SU-DHL-6 (cell line): ENCODE data around the gene TNIP3.

Source experiments
- H2AFZ ChIP-seq: fragments of 200-600 bp; sonication (generic); 2 replicates; pipeline ENCODE4 v1.6.1; 2014; ENCODE audit warnings: low read depth, mild to moderate bottlenecking, moderate library complexity, mixed read lengths, antibody characterized with exemption, low read length; ENCODE audit not compliant: severe bottlenecking
- H3F3A ChIP-seq: fragments of 200-600 bp; shearing (Covaris generic); 2 replicates; pipeline ENCODE4 v1.6.0; 2016; ENCODE audit warnings: antibody characterized with exemption, mild to moderate bottlenecking; ENCODE audit not compliant: insufficient read depth
- H3K27ac ChIP-seq: fragments of 200-600 bp; sonication (generic); 2 replicates; pipeline ENCODE4 v1.5.1; 2016; ENCODE audit warnings: low read depth, mild to moderate bottlenecking, low read length, moderate library complexity, mixed read lengths
- H3K27me3 ChIP-seq: fragments of 200-600 bp; sonication (generic), shearing (Covaris generic); 2 replicates; pipeline ENCODE4 v1.6.0; 2014; ENCODE audit warnings: mild to moderate bottlenecking, low read length
- H3K36me3 ChIP-seq: fragments of 200-600 bp; sonication (generic); 2 replicates; pipeline ENCODE4 v1.6.1; 2014; ENCODE audit warnings: mild to moderate bottlenecking, low read length, mixed read lengths
- H3K4me2 ChIP-seq: fragments of 300-600, 200-600 bp; shearing (Covaris generic), sonication (generic); 2 replicates; pipeline ENCODE4 v1.6.0; 2014; ENCODE audit warnings: low read length, low read depth, mild to moderate bottlenecking; ENCODE audit not compliant: poor library complexity, severe bottlenecking
- H3K4me3 ChIP-seq: fragments of 200-600 bp; sonication (generic); 2 replicates; pipeline ENCODE4 v1.5.1; 2014; ENCODE audit warnings: antibody characterized with exemption, low read length, mild to moderate bottlenecking, mixed read lengths; ENCODE audit not compliant: insufficient read depth, poor library complexity, severe bottlenecking
- H3K79me2 ChIP-seq: fragments of 200-600 bp; sonication (generic); 2 replicates; pipeline ENCODE4 v1.6.1; 2014; ENCODE audit warnings: mild to moderate bottlenecking, low read length, moderate library complexity; ENCODE audit not compliant: insufficient read depth
- H3K9ac ChIP-seq: fragments of 200-600 bp; sonication (generic); 2 replicates; pipeline ENCODE4 v1.7.0; 2014; ENCODE audit warnings: mild to moderate bottlenecking, low read length
- H3K9me2 ChIP-seq: fragments of 200-600 bp; sonication (generic); replicated peaks from 2 replicates; pipeline ENCODE4 v1.6.1; 2014; ENCODE audit warnings: low read length; ENCODE audit not compliant: insufficient read depth
- H3K9me3 ChIP-seq: fragments of 200-600 bp; sonication (generic); 2 replicates; pipeline ENCODE4 v1.6.1; 2014; ENCODE audit warnings: low read length, mixed read lengths; ENCODE audit not compliant: insufficient read depth
- H4K20me1 ChIP-seq: fragments of 200-600 bp; sonication (generic); 2 replicates; pipeline ENCODE4 v1.6.1; 2014; ENCODE audit warnings: low read depth, mild to moderate bottlenecking, antibody characterized with exemption, low read length, moderate library complexity, mixed read lengths
- EZH2phosphoT487 ChIP-seq: fragments of 200-600 bp; sonication (generic), shearing (Covaris generic); conservative IDR thresholded peaks from 2 replicates; pipeline ENCODE4 v1.6.1; 2018; ENCODE audit warnings: mild to moderate bottlenecking, antibody characterized with exemption, low read length, moderate library complexity, mixed read lengths
- TF ChIP-seq, protein P1 (sequence below): fragments of 200-600 bp; sonication (generic); IDR thresholded peaks from one replicate; pipeline ENCODE4 v1.5.1; 2017; ENCODE audit warnings: antibody characterized with exemption, mild to moderate bottlenecking, low read length, moderate library complexity; ENCODE audit not compliant: insufficient read depth, poor library complexity, severe bottlenecking

The TNIP3 gene

DNA sequence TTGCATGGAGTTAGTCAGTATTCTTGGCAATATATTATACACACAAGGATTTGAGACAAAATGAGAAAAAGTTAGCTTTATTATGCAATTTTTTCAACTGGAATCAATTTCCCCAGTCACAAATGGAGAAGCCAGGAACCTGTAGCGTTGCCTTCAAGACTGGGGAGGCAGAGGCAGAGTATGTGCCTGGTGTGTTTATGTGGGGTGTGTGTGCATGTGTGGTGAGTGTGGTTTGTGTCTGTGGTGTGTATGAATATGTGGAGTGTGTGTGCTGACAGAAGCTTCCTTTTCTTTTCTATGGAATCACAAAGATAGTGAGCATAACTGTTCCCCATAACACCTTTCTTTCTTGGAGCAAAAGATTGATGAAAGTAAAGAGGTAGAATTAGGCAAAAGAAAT, 37.0 kb downstream of the TNIP3 start:
- Histone ChIP-seq H2AFZ (no peak overlapping the region), H3K27ac (no peak overlapping the region), H3K4me3 (no peak overlapping the region), H3F3A (no peaks in the 10 kb centered on the region), H3K36me3 (no peaks in the 10 kb centered on the region), H4K20me1 (no peaks in the 10 kb centered on the region), H3K79me2 (no peaks in the 10 kb centered on the region), H3K4me2 (no peak overlapping the region), H3K9me2 (no peaks in the 10 kb centered on the region), H3K9ac (no peak overlapping the region), H3K27me3 (no peaks in the 10 kb centered on the region), H3K9me3 (no peaks in the 10 kb centered on the region)
- no peak for TF ChIP-seq EZH2phosphoT487
- TF ChIP-seq, protein P1, sequence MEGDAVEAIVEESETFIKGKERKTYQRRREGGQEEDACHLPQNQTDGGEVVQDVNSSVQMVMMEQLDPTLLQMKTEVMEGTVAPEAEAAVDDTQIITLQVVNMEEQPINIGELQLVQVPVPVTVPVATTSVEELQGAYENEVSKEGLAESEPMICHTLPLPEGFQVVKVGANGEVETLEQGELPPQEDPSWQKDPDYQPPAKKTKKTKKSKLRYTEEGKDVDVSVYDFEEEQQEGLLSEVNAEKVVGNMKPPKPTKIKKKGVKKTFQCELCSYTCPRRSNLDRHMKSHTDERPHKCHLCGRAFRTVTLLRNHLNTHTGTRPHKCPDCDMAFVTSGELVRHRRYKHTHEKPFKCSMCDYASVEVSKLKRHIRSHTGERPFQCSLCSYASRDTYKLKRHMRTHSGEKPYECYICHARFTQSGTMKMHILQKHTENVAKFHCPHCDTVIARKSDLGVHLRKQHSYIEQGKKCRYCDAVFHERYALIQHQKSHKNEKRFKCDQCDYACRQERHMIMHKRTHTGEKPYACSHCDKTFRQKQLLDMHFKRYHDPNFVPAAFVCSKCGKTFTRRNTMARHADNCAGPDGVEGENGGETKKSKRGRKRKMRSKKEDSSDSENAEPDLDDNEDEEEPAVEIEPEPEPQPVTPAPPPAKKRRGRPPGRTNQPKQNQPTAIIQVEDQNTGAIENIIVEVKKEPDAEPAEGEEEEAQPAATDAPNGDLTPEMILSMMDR: no peak

DNA sequence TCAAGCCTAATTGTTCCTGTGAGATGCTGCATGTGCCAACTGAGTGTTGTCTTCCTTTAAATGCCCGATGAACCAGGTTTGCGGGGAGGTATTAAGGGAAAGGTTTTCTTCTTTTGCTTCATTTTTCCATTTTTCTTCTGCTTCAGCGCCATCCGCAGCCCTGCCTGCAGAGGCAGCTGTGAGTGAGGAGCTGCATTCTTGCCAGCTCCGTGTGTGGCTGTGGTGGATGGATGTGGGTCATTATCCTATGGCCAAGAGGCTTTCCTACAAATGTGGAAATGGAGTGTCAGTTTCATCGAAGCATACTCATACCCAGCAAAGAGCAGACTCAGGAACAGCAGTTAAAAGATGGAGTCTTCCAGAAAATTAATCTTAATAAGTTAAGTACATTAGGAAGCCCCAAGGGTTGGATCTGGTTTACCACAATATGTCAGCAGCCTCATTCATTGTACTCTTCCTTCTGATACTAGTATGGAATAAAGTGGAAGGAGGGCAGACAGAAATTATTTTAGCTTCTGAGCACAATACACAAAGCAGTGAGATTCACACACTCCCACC, 37.6 kb downstream of the TNIP3 start:
- Histone ChIP-seq H3K27me3 (no peaks in the 10 kb centered on the region), H3K9me3 (no peaks in the 10 kb centered on the region), H3K79me2 (no peaks in the 10 kb centered on the region), H2AFZ (no peak overlapping the region), H3K36me3 (no peaks in the 10 kb centered on the region), H3K27ac (no peak overlapping the region), H3K9me2 (no peaks in the 10 kb centered on the region), H3F3A (no peaks in the 10 kb centered on the region), H4K20me1 (no peaks in the 10 kb centered on the region), H3K4me2 (no peak overlapping the region), H3K9ac (no peak overlapping the region), H3K4me3 (no peak overlapping the region)
- no peak for TF ChIP-seq EZH2phosphoT487
- TF ChIP-seq, protein P1: no peak

DNA sequence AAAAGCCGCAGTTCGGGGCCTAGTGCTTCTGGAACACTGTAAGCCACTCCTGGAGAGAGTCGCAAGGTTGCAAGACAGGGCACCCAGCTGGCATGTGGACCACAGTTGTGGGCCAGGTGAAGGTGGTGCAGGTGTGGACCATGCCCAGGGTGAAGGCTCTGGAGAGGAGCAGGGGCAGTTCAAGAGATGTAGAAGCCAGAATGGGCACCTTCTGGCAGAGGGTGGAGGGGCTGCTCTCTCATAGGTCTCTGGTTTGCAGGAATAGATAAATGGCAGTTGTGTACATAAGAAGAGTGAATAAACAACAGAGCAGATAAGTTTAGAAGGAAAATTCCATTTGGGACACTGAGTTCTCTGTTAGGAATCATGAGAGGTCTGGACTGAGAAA, 38.6 kb downstream of the TNIP3 start:
- Histone ChIP-seq H3K9me2 (no peaks in the 10 kb centered on the region), H3K36me3 (no peaks in the 10 kb centered on the region), H3K27me3 (no peaks in the 10 kb centered on the region), H3F3A (no peaks in the 10 kb centered on the region), H4K20me1 (no peaks in the 10 kb centered on the region), H3K4me2 (no peak overlapping the region), H3K27ac (no peak overlapping the region), H3K9ac (no peak overlapping the region), H3K9me3 (no peaks in the 10 kb centered on the region), H3K4me3 (no peak overlapping the region), H3K79me2 (no peaks in the 10 kb centered on the region), H2AFZ (no peak overlapping the region)
- TF ChIP-seq, protein P1: no peak
- no peak for TF ChIP-seq EZH2phosphoT487

DNA sequence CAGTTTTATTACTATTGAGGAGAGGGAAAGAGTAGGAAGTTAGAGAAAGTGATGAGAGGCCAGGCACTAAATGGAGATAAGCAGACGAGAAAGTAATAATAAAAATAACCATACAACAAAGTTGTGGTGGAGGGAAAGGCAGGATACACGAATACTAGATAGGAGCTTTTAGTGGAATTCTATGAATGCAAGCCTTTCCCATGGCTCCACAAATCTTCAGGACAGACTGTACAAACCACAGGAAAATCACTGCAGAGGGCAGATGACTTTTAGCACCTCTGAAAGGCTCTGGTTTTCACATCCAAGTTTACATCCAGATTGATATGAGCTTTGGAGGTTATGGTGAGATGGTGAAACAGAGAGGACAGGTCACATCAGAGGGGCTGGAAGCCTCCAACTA, 41.5 kb downstream of the TNIP3 start:
- H3K4me3 ChIP-seq: no peak overlapping the region
- TF ChIP-seq, protein P1: no peak
- TF ChIP-seq EZH2phosphoT487: no peak
- H4K20me1 ChIP-seq: no peaks in the 10 kb centered on the region
- no peak overlapping the region for H3K27ac ChIP-seq
- no peaks in the 10 kb centered on the region for H3K79me2 ChIP-seq
- H3K4me2 ChIP-seq: no peak overlapping the region
- H3K9ac ChIP-seq: no peak overlapping the region
- no peaks in the 10 kb centered on the region for H3K27me3 ChIP-seq
- H3K9me2 ChIP-seq: no peaks in the 10 kb centered on the region
- no peaks in the 10 kb centered on the region for H3K9me3 ChIP-seq
- H2AFZ ChIP-seq: no peak overlapping the region
- no peaks in the 10 kb centered on the region for H3F3A ChIP-seq
- H3K36me3 ChIP-seq: no peaks in the 10 kb centered on the region
